Cardiac muscle cell (in vitro differentiated cells and primary cell): ENCODE measurements around the gene LRRC58. TPM values are rescaled to one million over a fixed set of nuclear protein-coding genes. Genes with fewer than 3 reads are reported as not detected.
A peak's percentile ranks its signal among the peaks of the same experiment; 100 is the strongest.

Experiments
- DNase-seq, 2 donors: peaks; one replicate each; pipeline versions ENCODE4 v3.0.0 to v3.0.0-alpha.2; 2010 to 2017; ENCODE audit warnings: low read depth in 1 of 2, low spot score in 1 of 2
- H3K27ac ChIP-seq: fragments of 200-600 bp; sonication (generic); 2 replicates; pipeline ENCODE4 v1.5.1; 2016
- H3K27me3 ChIP-seq: fragments of 200-600 bp; sonication (generic); 2 replicates; pipeline ENCODE4 v1.6.0; 2016; ENCODE audit warnings: control low read depth
- H3K36me3 ChIP-seq: fragments of 200-600 bp; sonication (generic); 2 replicates; pipeline ENCODE4 v1.5.1; 2016; ENCODE audit warnings: control low read depth
- H3K4me1 ChIP-seq: fragments of 200-600 bp; sonication (generic); 2 replicates; pipeline ENCODE4 v1.8.1; 2017; ENCODE audit warnings: low read depth, mild to moderate bottlenecking, mixed run types
- H3K4me3 ChIP-seq: fragments of 200-600 bp; sonication (generic); 2 replicates; pipeline ENCODE4 v1.5.1; 2016; ENCODE audit warnings: mild to moderate bottlenecking
- H3K9me3 ChIP-seq: fragments of 200-600 bp; sonication (generic); 2 replicates; pipeline ENCODE4 v1.5.1; 2017; ENCODE audit warnings: low read depth, mild to moderate bottlenecking, control low read depth
- polyA plus RNA-seq: library from polyadenylated mRNA; unstranded; fragments of >200 nt; fragmentation: Nextera tagmentation; extraction: Ambion mirVana; gene quantifications from 2 replicates; pipeline ENCODE4 v1.2.1, GENCODE V29; 2016
- total RNA-seq: library from RNA; depleted of rRNA; stranded (reverse); fragments of >200 nt; gene quantifications from 2 replicates; pipeline ENCODE4 v1.2.3, GENCODE V29; 2016
- TF ChIP-seq, protein P1 (sequence below): IDR thresholded peaks from 2 replicates; pipeline ENCODE4 v1.5.1; 2012; ENCODE audit warnings: low read depth, mild to moderate bottlenecking, low read length

The LRRC58 gene
- total and polyA plus RNA-seq, 2 experiments from 2014 or later = 7.0 to 14.1 TPM

DNA sequence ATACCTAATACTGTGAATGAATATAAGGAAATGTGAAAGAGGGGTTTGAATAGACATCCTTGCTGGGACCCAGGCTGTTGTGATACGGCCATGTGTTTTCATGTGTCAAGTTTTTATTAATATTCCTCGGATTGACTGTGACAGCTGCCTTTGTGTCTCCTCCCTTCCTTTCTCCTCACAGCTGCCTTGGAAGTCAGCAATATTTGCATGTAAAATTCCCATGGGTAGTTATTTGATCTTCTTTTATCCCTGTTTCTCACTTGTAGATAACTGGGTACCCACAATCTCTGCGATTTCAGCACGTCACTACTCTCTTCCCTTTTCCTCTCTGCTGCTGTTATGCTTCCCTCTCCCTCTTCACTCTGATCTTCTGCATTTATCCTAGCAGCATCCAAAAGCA is 73.5 kb downstream of the LRRC58 start:
- H3K4me3 ChIP-seq = no peak overlapping the region
- TF ChIP-seq, protein P1, sequence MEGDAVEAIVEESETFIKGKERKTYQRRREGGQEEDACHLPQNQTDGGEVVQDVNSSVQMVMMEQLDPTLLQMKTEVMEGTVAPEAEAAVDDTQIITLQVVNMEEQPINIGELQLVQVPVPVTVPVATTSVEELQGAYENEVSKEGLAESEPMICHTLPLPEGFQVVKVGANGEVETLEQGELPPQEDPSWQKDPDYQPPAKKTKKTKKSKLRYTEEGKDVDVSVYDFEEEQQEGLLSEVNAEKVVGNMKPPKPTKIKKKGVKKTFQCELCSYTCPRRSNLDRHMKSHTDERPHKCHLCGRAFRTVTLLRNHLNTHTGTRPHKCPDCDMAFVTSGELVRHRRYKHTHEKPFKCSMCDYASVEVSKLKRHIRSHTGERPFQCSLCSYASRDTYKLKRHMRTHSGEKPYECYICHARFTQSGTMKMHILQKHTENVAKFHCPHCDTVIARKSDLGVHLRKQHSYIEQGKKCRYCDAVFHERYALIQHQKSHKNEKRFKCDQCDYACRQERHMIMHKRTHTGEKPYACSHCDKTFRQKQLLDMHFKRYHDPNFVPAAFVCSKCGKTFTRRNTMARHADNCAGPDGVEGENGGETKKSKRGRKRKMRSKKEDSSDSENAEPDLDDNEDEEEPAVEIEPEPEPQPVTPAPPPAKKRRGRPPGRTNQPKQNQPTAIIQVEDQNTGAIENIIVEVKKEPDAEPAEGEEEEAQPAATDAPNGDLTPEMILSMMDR = no peak
- H3K27me3 ChIP-seq = peaks cover 36% of the 10 kb centered on the region
- no peaks in the 10 kb centered on the region for H3K4me1 ChIP-seq
- no peaks in the 10 kb centered on the region for H3K9me3 ChIP-seq
- H3K27ac ChIP-seq = no peak overlapping the region
- no peak for DNase-seq
- no peaks in the 10 kb centered on the region for H3K36me3 ChIP-seq

DNA sequence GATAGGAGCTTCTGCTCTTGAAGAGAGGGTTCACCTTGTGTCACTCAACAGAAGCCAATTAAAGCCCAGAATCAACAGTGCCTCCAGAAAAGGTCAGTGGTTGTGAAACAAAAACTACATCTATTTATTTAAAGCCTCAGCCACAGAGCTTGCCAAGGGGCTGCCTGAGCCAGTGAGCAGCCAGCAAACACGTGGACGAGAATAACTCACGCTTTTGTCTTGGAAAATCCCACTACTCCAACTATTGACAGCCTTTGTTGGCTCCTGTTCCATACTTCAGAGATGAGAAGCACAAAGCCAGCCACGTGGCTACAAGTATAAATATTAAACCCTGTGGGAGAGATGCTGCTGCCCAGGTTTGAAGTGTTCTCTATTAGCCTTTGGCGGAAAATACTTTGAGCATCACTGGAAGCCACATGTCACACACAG is 74.4 kb downstream of the LRRC58 start:
- Histone ChIP-seq H3K4me3 (no peak overlapping the region), H3K4me1 (no peaks in the 10 kb centered on the region)
- DNase-seq = peak in 1 of 2 donors; percentile 41

More for the DNA sequence above, 74.4 kb downstream of the LRRC58 start:
- H3K36me3 ChIP-seq = no peaks in the 10 kb centered on the region
- H3K27me3 ChIP-seq = peaks cover 35% of the 10 kb centered on the region
- no peaks in the 10 kb centered on the region for H3K9me3 ChIP-seq
- TF ChIP-seq, protein P1 = no peak
- no peak overlapping the region for H3K27ac ChIP-seq

Other genes starting within 250 kb of the LRRC58 start
- gene GPR156, start 64.1 kb downstream of the LRRC58 start, total RNA-seq = 0.18 and 0.36 TPM in 2 replicates
- gene GPR156, start 64.1 kb downstream of the LRRC58 start, polyA plus RNA-seq = not detected in 2 replicates
- gene FSTL1, start 101.6 kb upstream of the LRRC58 start, total RNA-seq = 241 and 353 TPM in 2 replicates
- 142 and 253 TPM in 2 replicates for gene FSTL1, start 101.6 kb upstream of the LRRC58 start, polyA plus RNA-seq
- gene NDUFB4, start 247.0 kb upstream of the LRRC58 start, total RNA-seq = 67.0 and 133 TPM in 2 replicates
- gene NDUFB4, start 247.0 kb upstream of the LRRC58 start, polyA plus RNA-seq = 396 and 420 TPM in 2 replicates